Right lobe of liver (tissue), 6 donors: ENCODE data around the gene BHLHA15. TPM values are rescaled to one million over a fixed set of nuclear protein-coding genes. Genes with fewer than 3 reads are reported as not detected.

Experiments
- ATAC-seq, 4 donors: fragments of 200-7000 bp; cut with Tn5 transposase; one replicate each; pipeline ENCODE4 v1.9.1; 2020; ENCODE audit warnings: mild to moderate bottlenecking in 4 of 4, moderate library complexity in 4 of 4
- DNase-seq, 3 donors: peaks; one replicate each; pipeline ENCODE4 v3.0.0-alpha.2; 2020
- H3K27ac ChIP-seq, 3 donors: fragments of 200-600 bp; one replicate each; pipeline ENCODE4 v1.8.0; 2022
- H3K27me3 ChIP-seq, 2 donors: fragments of 200-600 bp; one replicate each; pipeline ENCODE4 v1.8.0; 2022
- H3K36me3 ChIP-seq, 4 donors: fragments of 200-600 bp; sonication (generic) in 1 of 4; one replicate each; pipeline versions ENCODE4 v1.5.1 to v1.8.0; 2017 to 2022; ENCODE audit warnings: control low read depth in 1 of 4
- H3K4me1 ChIP-seq, 4 donors: fragments of 200-600 bp; sonication (generic) in 1 of 4; one replicate each; pipeline versions ENCODE4 v1.5.1 to v1.8.0; 2017 to 2022; ENCODE audit warnings: control low read depth in 1 of 4
- H3K4me3 ChIP-seq, 3 donors: fragments of 200-600 bp; one replicate each; pipeline ENCODE4 v1.8.0; 2022
- H3K9me3 ChIP-seq, 4 donors: fragments of 200-600 bp; sonication (generic) in 1 of 4; one replicate each; pipeline versions ENCODE4 v1.5.1 to v1.8.0; 2017 to 2022; ENCODE audit warnings: control low read depth in 1 of 4
- POLR2A ChIP-seq: fragments of 450-650 bp; IDR thresholded peaks from one replicate; pipeline ENCODE4 v1.6.1; 2017; ENCODE audit warnings: antibody characterized with exemption, mild to moderate bottlenecking
- WGBS: methylation state at CpG from one replicate; pipeline ENCODE4 v1.1.6; 2018; ENCODE audit warnings: low coverage, low lambda C conversion rate; ENCODE audit not compliant: insufficient coverage; ENCODE audit errors: missing lambda C conversion rate; 5-methylcytosine and 5-hydroxymethylcytosine counted together
- intact Hi-C, 2 donors: fragments of 100-400 bp; cut with DNase I; formaldehyde crosslinking; loops; one replicate each; pipeline versions ENCODE4 v1.11.2 to v1.14.1; 2022
- total RNA-seq, 6 experiments: library from RNA; depleted of rRNA in 2 of 6; stranded (reverse); fragments of >200 nt in 2 of 6; fragmentation: NEBNext Ultra II Directional in 3 of 6; extraction: Animal tissue kit (Norgen Biotek cat#: 25700) in 3 of 6; gene quantifications; one replicate each; pipeline versions ENCODE4 v1.1.0 to v1.2.4, GENCODE V29; 2016 to 2023
- TF ChIP-seq, protein P1 (sequence below), 4 donors: fragments of 200-600 bp in 3 of 4; fragments of 450-650 bp in 1 of 4; IDR thresholded peaks; one replicate each; pipeline versions ENCODE4 v1.5.1 to v1.8.0; 2016 to 2022; ENCODE audit warnings: antibody characterized with exemption in 4 of 4, mild to moderate bottlenecking in 2 of 4
- donor health status: DM: no; HTN: yes; CAD: no.
- donor health status: DM: no; HTN: no; CAD: no.
- donor health status: DM: no; HTN: no; CAD: no.
- donor health status: DM: no; HTN: yes; CAD: no.
- donor health status: DM: no; HTN: yes; CAD: no.

Gene BHLHA15
- total RNA-seq, 6 experiments from 2014 or later, result 2.3 to 25.9 (median 5.3) TPM

GRCh38 chr7:98168904-98169621 is 42.2 kb upstream of the BHLHA15 start:
- TF ChIP-seq POLR2A, result no peak
- TF ChIP-seq, protein P1, sequence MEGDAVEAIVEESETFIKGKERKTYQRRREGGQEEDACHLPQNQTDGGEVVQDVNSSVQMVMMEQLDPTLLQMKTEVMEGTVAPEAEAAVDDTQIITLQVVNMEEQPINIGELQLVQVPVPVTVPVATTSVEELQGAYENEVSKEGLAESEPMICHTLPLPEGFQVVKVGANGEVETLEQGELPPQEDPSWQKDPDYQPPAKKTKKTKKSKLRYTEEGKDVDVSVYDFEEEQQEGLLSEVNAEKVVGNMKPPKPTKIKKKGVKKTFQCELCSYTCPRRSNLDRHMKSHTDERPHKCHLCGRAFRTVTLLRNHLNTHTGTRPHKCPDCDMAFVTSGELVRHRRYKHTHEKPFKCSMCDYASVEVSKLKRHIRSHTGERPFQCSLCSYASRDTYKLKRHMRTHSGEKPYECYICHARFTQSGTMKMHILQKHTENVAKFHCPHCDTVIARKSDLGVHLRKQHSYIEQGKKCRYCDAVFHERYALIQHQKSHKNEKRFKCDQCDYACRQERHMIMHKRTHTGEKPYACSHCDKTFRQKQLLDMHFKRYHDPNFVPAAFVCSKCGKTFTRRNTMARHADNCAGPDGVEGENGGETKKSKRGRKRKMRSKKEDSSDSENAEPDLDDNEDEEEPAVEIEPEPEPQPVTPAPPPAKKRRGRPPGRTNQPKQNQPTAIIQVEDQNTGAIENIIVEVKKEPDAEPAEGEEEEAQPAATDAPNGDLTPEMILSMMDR (IDR thresholded peaks at IDR 0.05), result no peak
- no peak overlapping the region for H3K4me3 ChIP-seq
- ATAC-seq, result no peak
- no peaks in the 10 kb centered on the region for H3K27me3 ChIP-seq
- no peak for DNase-seq
- intact Hi-C loops, result loop anchor here in 1 of 2 donors (5.0 kb wide), 2 partner anchors 67 to 147 kb away; no protein-coding TSS in a partner anchor
- no peak overlapping the region for H3K27ac ChIP-seq
- H3K9me3 ChIP-seq, result no peaks in the 10 kb centered on the region
- WGBS, result 80% methylated on average over 5 of the region's 5 CpGs
- H3K36me3 ChIP-seq, result no peaks in the 10 kb centered on the region
- peaks cover 0 to 38% (median 11%) of the 10 kb centered on the region in 4 donors for H3K4me1 ChIP-seq

GRCh38 chr7:98170966-98171365 is 40.3 kb upstream of the BHLHA15 start:
- no peaks in the 10 kb centered on the region for H3K36me3 ChIP-seq
- ATAC-seq, result no peak
- no peaks in the 10 kb centered on the region for H3K9me3 ChIP-seq
- WGBS, result 89% methylated on average over 7 of the region's 8 CpGs
- intact Hi-C loops, result loop anchor here in 1 of 2 donors (5.0 kb wide), 1 partner anchor 149 kb away; no protein-coding TSS in a partner anchor
- H3K4me3 ChIP-seq, result no peak overlapping the region
- TF ChIP-seq, protein P1 (IDR thresholded peaks at IDR 0.05), result no peak
- no peak for TF ChIP-seq POLR2A
- H3K4me1 ChIP-seq, result peaks cover 0 to 31% (median 10%) of the 10 kb centered on the region in 4 donors
- H3K27ac ChIP-seq, result no peak overlapping the region
- DNase-seq, result no peak
- no peaks in the 10 kb centered on the region for H3K27me3 ChIP-seq

DNA sequence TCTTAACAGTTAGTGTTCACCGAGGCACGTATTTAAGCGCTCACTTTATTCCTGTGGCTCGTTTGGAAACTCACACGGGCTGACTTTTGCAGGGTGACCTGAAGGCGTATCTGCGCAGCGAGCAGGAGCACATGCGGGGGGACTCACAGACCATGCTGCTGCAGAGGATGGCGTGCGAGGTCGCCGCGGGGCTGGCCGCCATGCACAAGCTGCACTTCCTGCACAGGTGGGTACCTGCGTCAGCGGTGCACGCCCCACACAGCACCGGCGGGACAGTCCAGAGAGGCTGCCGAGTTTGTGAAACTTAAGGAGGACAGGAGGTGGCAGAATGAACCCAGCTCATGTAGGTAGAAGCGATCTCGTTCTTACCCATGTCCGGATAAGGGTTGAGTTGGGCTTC is 39.8 kb upstream of the BHLHA15 start:
- Histone ChIP-seq H3K9me3 (no peaks in the 10 kb centered on the region), H3K4me1 (peaks cover 0 to 28% (median 9%) of the 10 kb centered on the region in 4 donors), H3K27ac (no peak overlapping the region), H3K27me3 (no peaks in the 10 kb centered on the region), H3K36me3 (no peaks in the 10 kb centered on the region), H3K4me3 (no peak overlapping the region)
- 95% methylated on average over 7 of the region's 24 CpGs for WGBS
- ATAC-seq, result no peak
- no peak for TF ChIP-seq POLR2A
- TF ChIP-seq, protein P1 (IDR thresholded peaks at IDR 0.05), result no peak
- no peak for DNase-seq
- intact Hi-C loops, result loop anchor here in 1 of 2 donors (5.0 kb wide), 1 partner anchor 149 kb away; no protein-coding TSS in a partner anchor

DNA sequence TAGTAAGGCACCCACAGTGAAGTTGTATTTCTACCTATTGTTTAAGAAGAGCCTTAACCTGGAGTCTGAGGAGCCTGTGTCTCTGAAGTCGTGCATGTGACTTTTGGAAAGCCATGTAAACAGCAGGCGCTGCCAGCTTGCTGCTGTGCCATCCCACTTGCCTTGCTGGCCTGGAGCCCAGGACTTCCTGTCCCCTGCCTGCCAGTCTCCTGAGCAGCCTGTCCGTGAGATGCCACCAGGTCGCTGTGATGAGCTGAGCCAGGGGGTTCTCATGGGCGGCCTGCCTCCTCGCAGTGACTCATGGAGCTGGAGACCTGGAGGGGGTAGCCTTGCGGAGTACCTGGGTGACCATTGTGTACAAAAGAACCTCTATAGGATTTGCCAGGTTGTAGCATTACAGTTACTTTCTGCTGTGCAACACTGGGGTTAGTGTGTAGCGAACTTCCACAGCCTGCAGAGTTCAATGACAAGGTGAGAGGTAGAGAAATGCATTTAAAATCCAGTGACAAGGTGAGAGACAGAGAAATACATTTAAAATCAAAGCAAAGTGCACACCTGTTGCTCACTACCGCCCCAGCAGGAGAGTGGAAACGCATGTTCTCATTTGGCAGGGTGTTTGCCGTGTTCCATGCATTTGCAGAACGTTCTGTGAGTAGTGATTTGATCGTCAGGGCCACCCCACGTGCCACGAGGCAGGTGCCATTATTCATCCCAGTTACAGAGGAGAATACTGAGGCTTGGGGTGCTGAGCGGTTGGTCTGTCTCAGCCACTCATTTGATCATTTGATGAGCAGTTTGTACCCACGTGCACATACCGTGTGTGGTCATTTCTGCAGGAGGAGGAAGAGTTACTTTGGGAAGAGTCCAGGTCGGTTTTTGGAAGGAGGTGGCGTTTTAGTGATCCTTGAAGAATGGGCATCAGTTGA is 36.6 kb upstream of the BHLHA15 start:
- Histone ChIP-seq H3K9me3 (no peaks in the 10 kb centered on the region), H3K4me3 (no peak overlapping the region), H3K4me1 (peaks cover 0 to 25% (median 9%) of the 10 kb centered on the region in 4 donors), H3K27me3 (no peaks in the 10 kb centered on the region), H3K27ac (peak overlapping the region in 2 of 3 donors; percentile 42 to 58), H3K36me3 (no peaks in the 10 kb centered on the region)
- no peak for TF ChIP-seq POLR2A
- TF ChIP-seq, protein P1 (IDR thresholded peaks at IDR 0.05), result no peak
- intact Hi-C loops, result loop anchor here in 1 of 2 donors (5.0 kb wide), 1 partner anchor 152 kb away; no protein-coding TSS in a partner anchor
- ATAC-seq, result peak; percentile 78 to 91 (median 89)
- 78% methylated on average over 16 of the region's 20 CpGs for WGBS
- DNase-seq, result peak; percentile 84 to 93 (median 86)
